ENCODE data around the gene OVOL1.

The OVOL1 gene

GRCh38 chr11:65777821-65778361 is 9.0 kb upstream of the OVOL1 start:
- no peak for DNase-seq (ENCODE audit: low read depth in 4 of 4, low spot score in 1 of 4)

GRCh38 chr11:65778431-65778900 is 8.4 kb upstream of the OVOL1 start:
- no peak for DNase-seq (ENCODE audit: low read depth in 4 of 4, low spot score in 1 of 4)

- DNase-seq (ENCODE audit: low read depth in 4 of 4, low spot score in 1 of 4) = no peak
Measured at GRCh38 chr11:65778901-65779668, 7.8 kb upstream of the OVOL1 start.

DNA sequence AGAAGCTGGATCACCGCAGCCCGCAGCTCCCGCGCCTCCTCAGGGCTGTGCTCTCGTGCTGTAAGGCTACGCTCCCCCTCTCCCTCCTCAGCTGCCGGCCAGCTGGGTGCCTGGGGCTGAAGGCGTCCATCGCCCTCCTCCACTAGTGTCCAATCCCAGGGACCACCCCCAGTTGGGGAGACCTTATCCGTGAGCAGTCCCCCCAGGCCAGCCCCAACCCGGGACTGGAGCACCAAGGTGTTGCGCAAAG is 7.3 kb upstream of the OVOL1 start:
- DNase-seq (ENCODE audit: low read depth in 4 of 4, low spot score in 1 of 4) = no peak

DNA sequence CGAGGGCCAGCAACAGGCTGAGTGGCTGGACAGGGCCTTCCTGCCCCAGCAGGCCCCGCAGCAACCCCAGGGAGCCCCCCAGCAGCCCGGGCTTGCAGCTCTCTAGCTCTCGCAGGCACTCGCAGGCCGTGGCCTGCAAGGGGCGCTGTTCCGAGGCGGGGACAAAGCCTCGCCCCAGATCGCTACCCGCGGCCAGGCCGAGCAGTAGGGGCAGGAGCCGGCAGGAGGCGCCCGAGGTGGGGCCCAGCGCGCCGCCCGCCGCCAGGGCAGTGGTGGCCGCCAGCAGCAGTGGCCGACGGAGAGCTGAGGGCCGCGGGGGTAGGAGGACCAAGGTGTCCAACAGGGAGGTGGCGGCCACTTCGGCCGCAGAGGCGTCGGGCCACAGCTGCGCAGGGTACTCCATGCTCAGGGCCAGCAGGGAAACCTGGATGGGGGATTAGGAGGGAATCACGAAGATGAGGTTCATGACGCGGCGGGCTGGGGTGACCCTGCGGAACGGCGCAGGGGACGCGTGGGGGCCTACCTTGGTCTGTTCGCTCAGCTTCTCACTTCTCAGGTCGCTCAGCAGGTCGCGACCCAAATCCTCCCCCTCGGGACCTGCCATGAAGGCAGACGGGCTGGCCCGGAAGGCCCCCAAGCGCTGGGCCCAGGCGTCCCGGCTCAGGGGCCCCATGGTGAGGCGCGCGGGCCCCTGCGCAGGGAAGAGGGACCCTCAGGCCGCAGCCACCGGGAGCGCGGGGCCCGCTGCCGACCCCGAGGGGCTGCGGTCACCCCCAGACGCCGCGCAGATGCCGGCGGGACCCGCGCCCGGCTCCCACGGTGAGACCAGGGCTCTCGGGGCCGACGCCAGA is 6.7 kb upstream of the OVOL1 start:
- peak in 3 of 4 experiments; percentile 56 to 80 (median 56) for DNase-seq (ENCODE audit: low read depth in 4 of 4, low spot score in 1 of 4)

GRCh38 chr11:65780770-65781151 is 6.1 kb upstream of the OVOL1 start, which contains the start of gene AP5B1:
Gene AP5B1, minus strand, starts transcription at chr11:65780976. Its CDS starts 385 bp downstream, at chr11:65780591.
- peak in 3 of 4 experiments; percentile 45 to 70 (median 52) for DNase-seq (ENCODE audit: low read depth in 4 of 4, low spot score in 1 of 4)

DNA sequence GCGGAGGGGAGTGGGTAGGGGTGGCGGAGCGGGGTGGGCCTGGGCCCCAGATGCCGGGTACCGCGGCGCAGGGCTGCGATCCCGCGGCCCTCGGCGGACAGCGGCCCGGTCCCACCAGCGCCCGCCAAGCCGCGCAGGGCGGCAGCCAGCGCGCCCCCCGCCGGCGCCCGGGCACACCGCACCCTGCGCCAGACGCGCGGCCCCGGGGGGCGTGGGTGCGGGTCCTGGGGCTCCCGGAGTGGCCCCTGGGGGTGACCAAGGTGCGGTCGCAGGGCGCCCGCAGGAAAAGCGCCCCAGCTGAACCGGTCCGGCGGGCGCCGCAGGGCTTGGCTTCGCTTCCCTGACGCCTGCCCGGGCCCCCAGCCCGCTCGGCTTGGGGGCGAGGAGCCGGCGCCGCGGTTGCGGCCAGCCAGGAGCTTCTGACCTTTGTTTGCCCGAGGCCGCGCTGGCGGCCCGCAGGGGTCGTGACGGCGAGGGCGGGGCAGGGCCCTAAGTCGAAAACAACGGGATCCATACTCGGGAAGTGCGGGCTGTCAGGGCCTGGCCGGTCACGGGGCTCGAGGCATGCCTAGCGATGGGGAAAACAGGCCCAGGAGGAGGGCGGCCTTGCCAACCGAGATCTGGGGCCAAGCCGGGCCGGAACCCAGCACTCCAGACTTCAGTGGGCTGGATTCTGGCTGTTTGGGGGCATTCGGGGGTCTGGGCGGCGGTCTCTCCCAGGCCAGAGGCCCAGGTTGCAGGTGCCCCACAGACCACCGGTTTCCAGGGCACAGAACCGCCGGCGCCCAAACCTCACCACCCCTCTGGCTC is 5.5 kb upstream of the OVOL1 start:
- no peak for DNase-seq (ENCODE audit: low read depth in 4 of 4, low spot score in 1 of 4)

DNA sequence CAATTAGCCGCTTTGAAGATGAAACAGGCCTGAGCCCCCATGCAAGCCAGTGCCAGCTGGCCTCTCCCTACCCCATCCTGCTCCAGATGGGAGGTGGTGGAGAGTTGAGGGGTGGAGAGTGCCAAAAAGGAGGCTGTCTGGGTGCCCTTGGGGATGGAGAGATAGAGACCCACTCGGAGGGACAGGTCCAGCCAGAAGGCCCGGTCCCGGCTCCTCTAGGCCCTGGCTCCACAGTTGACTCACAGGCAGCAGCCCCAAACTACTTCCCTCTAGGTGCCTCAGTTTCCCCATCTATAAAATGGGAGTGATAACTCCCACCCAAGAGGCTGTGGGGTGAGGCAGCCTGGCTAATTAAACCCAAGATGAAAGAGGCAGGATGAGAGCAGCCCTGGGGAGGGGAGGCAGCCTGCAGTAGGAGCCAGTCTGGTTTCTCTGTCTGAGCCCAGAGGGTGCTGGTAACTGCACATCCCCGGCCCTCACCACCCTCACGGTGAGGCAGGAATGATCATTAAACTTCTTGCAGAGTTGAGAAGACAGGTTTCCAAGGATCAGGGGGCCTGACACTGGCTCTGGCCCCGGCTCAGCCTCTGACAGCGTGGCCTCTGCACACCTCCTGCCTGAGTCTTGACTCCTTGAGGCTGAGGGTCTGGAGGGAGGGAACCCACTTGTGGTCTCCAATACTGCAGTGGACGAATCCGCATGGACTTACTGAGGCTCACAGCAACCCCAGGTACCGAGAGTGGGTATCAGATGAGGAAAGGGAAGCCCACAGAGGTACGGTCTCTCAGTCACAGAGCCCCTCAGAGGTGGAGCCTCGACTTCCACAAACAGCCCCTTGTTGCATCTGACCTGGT is 4.7 kb upstream of the OVOL1 start:
- no peak for DNase-seq (ENCODE audit: low read depth in 4 of 4, low spot score in 1 of 4)

GRCh38 chr11:65782816-65783228 is 4.0 kb upstream of the OVOL1 start:
- no peak for DNase-seq (ENCODE audit: low read depth in 4 of 4, low spot score in 1 of 4)

- no peak for DNase-seq (ENCODE audit: low read depth in 4 of 4, low spot score in 1 of 4)
Measured at GRCh38 chr11:65785319-65786007, 1.4 kb upstream of the OVOL1 start.

DNA sequence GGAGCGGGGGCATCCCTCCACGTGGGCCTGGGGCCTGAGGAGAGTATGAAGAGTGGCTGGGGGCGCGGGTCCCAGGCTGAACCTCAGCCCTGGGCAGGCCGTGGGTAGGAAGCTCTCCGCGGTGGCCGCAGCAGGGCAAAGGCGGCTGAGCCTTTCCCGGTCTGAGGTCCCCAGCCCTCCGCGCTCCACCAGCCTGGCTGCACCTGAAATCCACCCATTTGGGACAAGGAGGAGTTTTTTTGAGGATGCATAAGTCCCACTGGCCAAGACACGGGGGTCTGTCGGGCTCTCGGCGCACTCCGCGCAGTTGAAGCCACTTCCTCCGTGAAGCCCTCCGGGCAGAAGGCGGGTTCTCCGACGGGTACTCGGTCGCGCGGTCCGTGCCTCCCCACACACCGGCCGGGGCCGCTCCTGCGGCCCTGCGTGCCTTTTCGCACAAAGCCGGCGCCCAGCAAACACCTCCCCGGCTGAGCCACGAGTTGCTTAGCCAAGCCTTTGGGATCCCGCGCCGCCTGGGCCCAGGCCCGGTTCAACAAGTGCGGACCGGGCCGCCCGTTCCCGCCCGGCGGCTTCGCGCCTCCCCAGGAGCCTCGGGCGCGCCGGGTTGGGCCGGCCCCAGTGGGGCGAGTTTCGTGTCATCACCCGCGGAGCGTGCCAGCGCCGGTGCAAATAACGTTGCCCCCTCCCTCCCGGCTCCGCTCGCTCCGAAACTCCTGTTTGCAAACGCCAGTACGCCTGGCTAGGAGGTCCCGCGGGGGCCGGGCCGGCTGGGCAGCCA is 666 bp upstream of the OVOL1 start:
- no peak for DNase-seq (ENCODE audit: low read depth in 4 of 4, low spot score in 1 of 4)

DNA sequence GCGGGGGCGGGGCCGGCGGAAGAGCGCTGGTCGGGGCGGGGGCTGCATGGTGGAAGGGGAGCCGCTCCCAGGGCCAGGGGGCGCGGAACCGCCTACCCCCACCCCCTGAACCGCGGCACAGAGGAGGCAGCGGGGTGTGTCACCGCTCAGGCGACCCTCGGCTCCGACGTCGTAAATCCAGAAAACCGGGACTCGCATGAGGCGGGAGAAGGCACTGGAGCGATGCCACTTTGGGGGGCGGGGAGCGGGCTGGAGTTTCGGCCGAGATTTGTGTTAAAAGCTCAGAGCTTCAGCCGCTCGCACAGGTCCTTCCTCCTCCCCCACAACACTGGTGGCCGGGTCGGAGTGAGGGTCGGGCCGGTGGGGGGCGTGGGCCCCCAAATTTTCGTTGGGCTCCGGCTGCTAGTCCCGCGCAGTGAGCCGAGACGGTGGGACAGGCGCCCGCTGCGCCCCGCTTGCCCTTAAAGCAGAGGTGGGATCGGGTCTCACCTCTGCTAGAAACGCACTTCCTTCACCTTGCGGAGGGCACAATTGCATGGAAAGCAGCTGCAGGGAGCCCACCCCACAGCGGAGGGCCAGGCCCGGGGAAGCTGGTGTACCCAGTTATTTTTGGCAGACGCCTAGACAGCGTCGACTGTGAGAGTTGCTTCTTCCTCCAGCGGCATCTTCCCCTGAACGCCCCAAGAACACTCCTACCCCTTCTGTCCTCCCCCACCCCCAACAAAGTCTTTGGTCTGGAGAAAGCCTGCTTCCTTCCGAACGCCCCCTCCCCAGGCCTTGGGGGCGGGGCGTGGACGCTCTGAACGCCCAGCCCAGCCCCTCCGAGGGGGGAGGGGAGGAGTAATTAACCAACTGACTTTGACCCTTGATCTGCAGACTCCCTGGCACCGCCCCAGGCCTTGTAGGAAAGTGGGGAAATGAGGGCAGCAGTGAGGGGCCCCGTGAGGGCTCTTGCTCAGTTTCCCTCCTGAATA is 1.1 kb downstream of the OVOL1 start:
- no peak for DNase-seq (ENCODE audit: low read depth in 4 of 4, low spot score in 1 of 4)

GRCh38 chr11:65788821-65789220 is 2.0 kb downstream of the OVOL1 start:
- DNase-seq (ENCODE audit: low read depth in 4 of 4, low spot score in 1 of 4) = no peak

GRCh38 chr11:65789230-65790103 is 2.6 kb downstream of the OVOL1 start:
- DNase-seq (ENCODE audit: low read depth in 4 of 4, low spot score in 1 of 4) = no peak

DNA sequence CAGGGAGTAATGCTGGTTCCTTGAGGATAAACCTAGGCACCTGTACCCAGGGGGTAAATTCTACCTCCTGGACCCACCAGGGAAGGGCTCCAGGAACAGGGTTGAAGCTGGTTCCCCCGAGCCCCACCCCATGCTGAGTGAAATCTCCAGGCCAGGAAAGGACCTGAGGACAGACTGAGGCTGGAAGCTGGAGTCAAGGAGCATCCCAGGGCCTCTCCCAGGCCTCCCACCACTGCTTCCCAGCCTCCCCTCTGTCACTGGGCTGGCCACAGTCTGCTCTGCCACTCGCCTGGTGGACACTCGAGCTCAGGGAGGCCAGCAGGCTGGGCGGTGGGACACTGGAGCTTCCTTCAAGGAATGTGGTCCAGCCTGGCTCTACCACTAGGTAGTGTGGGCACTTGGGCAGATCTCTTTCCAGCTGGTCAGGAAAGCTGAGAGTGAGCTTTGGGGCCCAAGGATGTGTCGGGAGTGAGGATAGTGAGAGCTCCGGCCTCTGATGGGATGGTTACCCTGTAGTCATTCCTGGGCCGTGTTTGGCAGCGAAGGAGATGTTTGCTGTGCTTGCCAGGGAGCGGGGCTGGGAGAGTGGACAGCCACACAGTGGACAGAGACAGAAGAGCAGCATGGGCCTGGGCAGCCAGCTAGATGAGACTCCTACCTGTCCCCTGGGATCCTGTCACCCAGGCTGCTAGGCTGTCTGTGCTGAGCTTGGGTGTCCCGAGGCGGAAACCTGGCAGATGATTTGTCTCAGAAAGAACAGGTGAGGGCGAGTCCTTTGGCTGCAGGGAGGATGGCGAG is 3.4 kb downstream of the OVOL1 start:
- no peak for DNase-seq (ENCODE audit: low read depth in 4 of 4, low spot score in 1 of 4)

All from stimulated activated CD4-positive, alpha-beta T cell treated with anti-CD3 and anti-CD28 coated beads, Interleukin-1b, Interleukin-23, amount 100 ng/mL, for 24 hours (primary cell).